ENCODE measurements around the gene CSNK1A1L. TPM values are rescaled to one million over a fixed set of nuclear protein-coding genes. Genes with fewer than 3 reads are reported as not detected.

CSNK1A1L gene
- total and polyA plus RNA-seq, 2 of the 8 experiments (the other 6 are each of a cell fraction or from before 2014, with no cell fraction given), result not detected

- POLR2A ChIA-PET (ENCODE audit: partially characterized antibody), result interaction anchor here (1.4 kb wide), 1 partner anchor 12 kb away, joined by 3 read pairs; no protein-coding TSS in a partner anchor
- H3K36me3 ChIP-seq (ENCODE audit: control insufficient read depth in 2 of 4, insufficient read depth in 4 of 4, low read length in 3 of 4), result no peaks in the 10 kb centered on the region
- no peak for DNase-seq (ENCODE audit: low read depth in 1 of 2, low spot score in 2 of 2)
- no peak for FAIRE-seq
- no peak overlapping the region for H3K4me3 ChIP-seq (ENCODE audit: extremely low read depth in 1 of 4, insufficient read depth in 2 of 4, low read depth in 3 of 4, low read length in 4 of 4)
- no peak overlapping the region for H3K9ac ChIP-seq (replicated peaks in 1 of 4; ENCODE audit: extremely low read depth in 1 of 4, low read depth in 3 of 4, low read length in 3 of 4)
- CTCF ChIA-PET (ENCODE audit: partially characterized antibody), result no interaction called here
- no peak overlapping the region for H2BK15ac ChIP-seq (ENCODE audit: low read length)
- H4K5ac ChIP-seq (ENCODE audit: insufficient read length, low read depth, low read length), result no peak overlapping the region
- H3K4ac ChIP-seq (replicated peaks; ENCODE audit: insufficient read length, low read depth, low read length), result no peak overlapping the region
- H3K9me3 ChIP-seq (ENCODE audit: insufficient read depth in 2 of 2, low read depth in 1 of 2, low read length in 1 of 2), result peaks cover 0 to 6% of the 10 kb centered on the region in 2 experiments; a peak in 1 of 4 replicates
- H2BK120ac ChIP-seq (replicated peaks; ENCODE audit: low read depth, low read length), result no peak overlapping the region
- no peak overlapping the region for H3K56ac ChIP-seq (replicated peaks; ENCODE audit: insufficient read length, low read depth, low read length)
- no peak overlapping the region for H2BK12ac ChIP-seq (ENCODE audit: low read depth, low read length)
- no peaks in the 10 kb centered on the region for H4K20me1 ChIP-seq (replicated peaks in 1 of 2; ENCODE audit: control insufficient read depth in 1 of 2, insufficient read depth in 2 of 2, low read length in 2 of 2)
- 72% methylated on average over 4 of the region's 4 CpGs; no CpG with 5 or more reads in 1 of the 2 experiments for WGBS, 2 experiments (ENCODE audit: extremely low coverage in 1 of 2, insufficient coverage in 1 of 2, insufficient read length in 1 of 2, insufficient replicate concordance in 2 of 2, low coverage in 1 of 2, low lambda C conversion rate in 2 of 2, missing lambda C conversion rate in 1 of 2)
- no peak overlapping the region for H3K27ac ChIP-seq (ENCODE audit: low read depth, low read length)
- no peaks in the 10 kb centered on the region for H3K23me2 ChIP-seq (ENCODE audit: low read depth, low read length)
- no peak overlapping the region for H3K18ac ChIP-seq (ENCODE audit: extremely low read depth, low read length)
- H4K91ac ChIP-seq (replicated peaks; ENCODE audit: insufficient read length, low read length), result no peak overlapping the region
- H2AK5ac ChIP-seq (ENCODE audit: low read depth, low read length), result no peak overlapping the region
- H4K8ac ChIP-seq (ENCODE audit: extremely low read depth, insufficient read depth, low read length), result no peak overlapping the region
- H3K79me2 ChIP-seq (ENCODE audit: control insufficient read depth in 1 of 2, insufficient read depth in 2 of 2, low read length in 2 of 2), result no peaks in the 10 kb centered on the region
- H3K14ac ChIP-seq (ENCODE audit: insufficient read length), result no peak overlapping the region
- H3K27me3 ChIP-seq (replicated peaks in 1 of 4; ENCODE audit: control insufficient read depth in 3 of 4, extremely low read depth in 1 of 4, insufficient read depth in 3 of 4, low read length in 3 of 4), result no peaks in the 10 kb centered on the region
- no peak overlapping the region for H2BK5ac ChIP-seq (ENCODE audit: low read depth, low read length)
- H3K79me1 ChIP-seq (ENCODE audit: low read depth, low read length), result no peaks in the 10 kb centered on the region
- H2BK20ac ChIP-seq (ENCODE audit: low read length), result no peak overlapping the region
- no peak overlapping the region for H3K23ac ChIP-seq (ENCODE audit: insufficient read length)
- no peak overlapping the region for H3K4me2 ChIP-seq (ENCODE audit: insufficient read depth in 1 of 2, low read depth in 2 of 2, low read length in 2 of 2)
- peaks cover 0 to 5% (median 2%) of the 10 kb centered on the region in 4 experiments; a peak in 2 of 7 replicates for H3K4me1 ChIP-seq (replicated peaks in 1 of 4; ENCODE audit: control insufficient read depth in 3 of 4, insufficient read depth in 4 of 4, low read length in 3 of 4)
- no peak overlapping the region for H2AFZ ChIP-seq (ENCODE audit: low read length)
- TF ChIP-seq RBBP5 (IDR thresholded peaks at IDR 0.05; ENCODE audit: borderline replicate concordance, low read depth, low read length) (no peak), JUN (IDR thresholded peaks at IDR 0.05; ENCODE audit: low read depth, low read length) (no peak)
These were observed 2.6 kb downstream of the CSNK1A1L start for GRCh38 chr13:37102896-37103295.

All from H1 (cell line).